Psoas muscle (tissue), 8 donors: ENCODE data around the gene BAIAP3. TPM values are rescaled to one million over a fixed set of nuclear protein-coding genes. Genes with fewer than 3 reads are reported as not detected.

Experiments used
- ATAC-seq, 4 donors: fragments of 200-7000 bp; cut with Tn5 transposase; one replicate each; pipeline ENCODE4 v1.9.1; 2020; ENCODE audit warnings: moderate library complexity in 3 of 4, mild to moderate bottlenecking in 2 of 4
- DNase-seq, 2 donors: peaks; one replicate each; pipeline ENCODE4 v3.0.0-alpha.2; 2020
- H3K27ac ChIP-seq: fragments of 200-600 bp; one replicate; pipeline ENCODE4 v1.8.0; 2022
- H3K27me3 ChIP-seq, 3 donors: fragments of 200-600 bp in 1 of 3; one replicate each; pipeline versions ENCODE4 v1.6.1 to v1.8.0; 2013 to 2022; ENCODE audit warnings: low read length in 2 of 3, mild to moderate bottlenecking in 2 of 3, moderate library complexity in 1 of 3; ENCODE audit not compliant: insufficient read depth in 3 of 3
- H3K36me3 ChIP-seq, 2 donors: fragments of 200-600 bp in 1 of 2; one replicate each; pipeline versions ENCODE4 v1.6.1 to v1.8.0; 2013 to 2022; ENCODE audit warnings: low read depth in 1 of 2, mild to moderate bottlenecking in 1 of 2, moderate library complexity in 1 of 2; ENCODE audit not compliant: insufficient read depth in 1 of 2
- H3K4me1 ChIP-seq: fragments of 200-600 bp; one replicate; pipeline ENCODE4 v1.8.0; 2022
- H3K4me3 ChIP-seq: fragments of 200-600 bp; one replicate; pipeline ENCODE4 v1.8.0; 2022; ENCODE audit warnings: mild to moderate bottlenecking
- H3K9me3 ChIP-seq: fragments of 200-600 bp; one replicate; pipeline ENCODE4 v1.8.0; 2022
- CTCF ChIP-seq: fragments of 200-600 bp; IDR thresholded peaks from one replicate; pipeline ENCODE4 v1.8.0; 2022; ENCODE audit warnings: antibody characterized with exemption
- WGBS, 3 donors: extraction: QIAGEN DNeasy Blood & Tissue Kit; methylation state at CpG; one replicate each; pipeline versions ENCODE4 v1.1.6 to v1.1.7; 2013; 5-methylcytosine and 5-hydroxymethylcytosine counted together
- intact Hi-C, 2 donors: fragments of 100-400 bp; cut with DNase I; formaldehyde crosslinking; loops; one replicate each; pipeline versions ENCODE4 v1.11.0 to v1.14.2; 2022
- polyA plus RNA-seq, 3 donors: library from polyadenylated mRNA; stranded (reverse); fragments of 200-250 nt; gene quantifications; one replicate each; pipeline ENCODE4 v1.2.3, GENCODE V29; 2013
- total RNA-seq, 4 donors: library from RNA; stranded (reverse); fragmentation: NEBNext Ultra II Directional in 2 of 4; extraction: Animal tissue kit (Norgen Biotek cat#: 25700) in 2 of 4; gene quantifications; one replicate each; pipeline versions ENCODE4 v1.2.1 to v1.2.4, GENCODE V29; 2021 to 2023
- donor health status: healthy with polysubstance abuse.
- donor health status: DM: no; HTN: no; CAD: no; lungs with moderate emphysema.
- donor health status: Bipolar disorder and iron deficiency.
- donor health status: healthy.
- donor health status: DM: yes; HTN: yes; CAD: no.
- donor health status: DM: no; HTN: no; CAD: no.
- donor health status: DM: no; HTN: no; CAD: no.
- donor health status: DM: yes; HTN: yes; CAD: no.

Gene BAIAP3
- total and polyA plus RNA-seq, 7 donors, result 0.38 to 3.5 (median 1.1) TPM

GRCh38 chr16:1344499-1344898, 11.1 kb downstream of the BAIAP3 start:
- Histone ChIP-seq H3K9me3 (no peaks in the 10 kb centered on the region), H3K36me3 (peaks cover 0 to 22% of the 10 kb centered on the region in 2 donors), H3K27me3 (no peaks in the 10 kb centered on the region), H3K27ac (no peak overlapping the region), H3K4me1 (peaks cover 5% of the 10 kb centered on the region), H3K4me3 (no peak overlapping the region)
- intact Hi-C loops, result no loop called here
- ATAC-seq, result no peak
- TF ChIP-seq CTCF, result no peak
- WGBS, 3 donors, result 77 to 83% (median 81%) methylated on average over 14 of the region's 14 CpGs
- no peak for DNase-seq

GRCh38 chr16:1345087-1345486, 11.6 kb downstream of the BAIAP3 start:
- DNase-seq, result no peak
- no peaks in the 10 kb centered on the region for H3K9me3 ChIP-seq
- WGBS, 3 donors, result 48 to 57% (median 49%) methylated on average over 9 to 11 of the region's 11 CpGs
- H3K27ac ChIP-seq, result no peak overlapping the region
- no peaks in the 10 kb centered on the region for H3K27me3 ChIP-seq
- peaks cover 5% of the 10 kb centered on the region for H3K4me1 ChIP-seq
- H3K4me3 ChIP-seq, result no peak overlapping the region
- ATAC-seq, result no peak
- H3K36me3 ChIP-seq, result peaks cover 0 to 28% of the 10 kb centered on the region in 2 donors
- no peak for TF ChIP-seq CTCF
- intact Hi-C loops, result no loop called here

- H3K4me3 ChIP-seq, result no peak overlapping the region
- H3K27me3 ChIP-seq, result no peaks in the 10 kb centered on the region
- no peaks in the 10 kb centered on the region for H3K9me3 ChIP-seq
- peaks cover 11% of the 10 kb centered on the region for H3K4me1 ChIP-seq
- no peak for ATAC-seq
- WGBS, 3 donors, result 71 to 75% (median 73%) methylated on average over 29 to 31 of the region's 31 CpGs
- H3K36me3 ChIP-seq, result peaks cover 0 to 31% of the 10 kb centered on the region in 2 donors
- no peak for DNase-seq
- no peak overlapping the region for H3K27ac ChIP-seq
- intact Hi-C loops, result no loop called here
- no peak for TF ChIP-seq CTCF
Observed at GRCh38 chr16:1345651-1346421, 12.4 kb downstream of the BAIAP3 start.

GRCh38 chr16:1346422-1347285, 13.2 kb downstream of the BAIAP3 start:
- H3K36me3 ChIP-seq, result peaks cover 0 to 31% of the 10 kb centered on the region in 2 donors
- peaks cover 15% of the 10 kb centered on the region for H3K4me1 ChIP-seq
- ATAC-seq, result no peak
- no peak overlapping the region for H3K27ac ChIP-seq
- no peak overlapping the region for H3K4me3 ChIP-seq
- WGBS, 3 donors, result 62 to 67% (median 64%) methylated on average over 33 to 34 of the region's 34 CpGs
- no peaks in the 10 kb centered on the region for H3K9me3 ChIP-seq
- no peak for DNase-seq
- intact Hi-C loops, result no loop called here
- H3K27me3 ChIP-seq, result no peaks in the 10 kb centered on the region
- TF ChIP-seq CTCF, result no peak
